HCT116 (cell line): Measurements from ENCODE around the gene NTNG1.

Source experiments
- CTCF ChIP-seq, 3 experiments: fragments of 200-600 bp in 1 of 3; sonication (generic) in 1 of 3; IDR thresholded peaks in 2 of 3; conservative IDR thresholded peaks in 1 of 3; 2 replicates each; pipeline ENCODE4 v1.5.1; 2012 to 2017; ENCODE audit warnings: low read depth in 2 of 3, low read length in 2 of 3, antibody characterized with exemption in 1 of 3, borderline replicate concordance in 1 of 3, control low read depth in 1 of 3, mild to moderate bottlenecking in 1 of 3, mixed read lengths in 1 of 3, mixed run types in 1 of 3, moderate library complexity in 1 of 3; ENCODE audit not compliant: insufficient read depth in 1 of 3
- POLR2A ChIP-seq: IDR thresholded peaks from 2 replicates; pipeline ENCODE4 v1.7.0; 2011; ENCODE audit warnings: borderline replicate concordance; ENCODE audit not compliant: insufficient read depth, insufficient read length; ENCODE audit errors: extremely low read depth

GRCh38 chr1:107362468-107363140, 221.8 kb downstream of the NTNG1 start:
- TF ChIP-seq POLR2A (no peak), CTCF (IDR thresholded peaks at IDR 0.05 in 2 of 3, conservative IDR thresholded peaks at IDR 0.05 in 1 of 3; ENCODE audit: borderline replicate concordance in 1 of 3, insufficient read depth in 1 of 3, low read depth in 2 of 3, low read length in 2 of 3) (no peak)
